OCI-LY7 (cell line): ENCODE data around the gene PRELID2. TPM values are rescaled to one million over a fixed set of nuclear protein-coding genes. Genes with fewer than 3 reads are reported as not detected.

Experiments used
- BruUV-seq: library from RNA; stranded (reverse); fragments of 400-500 nt; replicated peaks from 2 replicates; lab custom pipeline; 2021; lab: Mats Ljungman, UMichigan
- CTCF ChIA-PET: fragments of 300-600 bp; sonication (Branson Sonifier 250); formaldehyde crosslinking; loops from one replicate; lab custom pipeline; 2022; ENCODE audit warnings: antibody characterized with exemption; ENCODE audit not compliant: unreplicated experiment; lab: Charles Lee
- POLR2A ChIA-PET: fragments of 300-600 bp; sonication (Branson Sonifier 250); formaldehyde crosslinking; loops from one replicate; lab custom pipeline; 2022; ENCODE audit warnings: antibody characterized with exemption; lab: Charles Lee
- DNase-seq: peaks from one replicate; pipeline ENCODE4 v3.0.0-alpha.2; 2015; ENCODE audit warnings: low spot score
- H2AFZ ChIP-seq: fragments of 200-600 bp; sonication (generic), shearing (Covaris generic); 2 replicates; pipeline ENCODE4 v1.6.1; 2014; ENCODE audit warnings: mild to moderate bottlenecking, antibody characterized with exemption, low read length, moderate library complexity
- H3K27ac ChIP-seq: fragments of 200-600 bp; sonication (generic); 2 replicates; pipeline ENCODE4 v1.5.1; 2014; ENCODE audit warnings: mixed run types, low read depth, mild to moderate bottlenecking, moderate library complexity, low read length, inconsistent platforms; ENCODE audit not compliant: poor library complexity, severe bottlenecking
- H3K36me3 ChIP-seq: fragments of 200-600 bp; sonication (generic); 2 replicates; pipeline ENCODE4 v1.6.1; 2014; ENCODE audit warnings: mild to moderate bottlenecking, antibody characterized with exemption, low read length, moderate library complexity, mixed read lengths; ENCODE audit not compliant: insufficient read depth
- H3K4me1 ChIP-seq: fragments of 200-600 bp; sonication (generic); 2 replicates; pipeline ENCODE4 v1.5.1; 2014; ENCODE audit warnings: mild to moderate bottlenecking, low read length; ENCODE audit not compliant: insufficient read depth, poor library complexity, severe bottlenecking
- H3K4me2 ChIP-seq: fragments of 200-600 bp; sonication (generic); 2 replicates; pipeline ENCODE4 v1.6.1; 2014; ENCODE audit warnings: mild to moderate bottlenecking, low read length
- H3K4me3 ChIP-seq: fragments of 200-600 bp; sonication (generic); 2 replicates; pipeline ENCODE4 v1.5.1; 2014; ENCODE audit warnings: mild to moderate bottlenecking, low read depth, low read length; ENCODE audit not compliant: poor library complexity, severe bottlenecking
- H3K79me2 ChIP-seq: fragments of 200-600 bp; sonication (generic); 2 replicates; pipeline ENCODE4 v1.6.1; 2016; ENCODE audit warnings: low read depth, mild to moderate bottlenecking, low read length, moderate library complexity, mixed read lengths; ENCODE audit not compliant: insufficient read depth
- H3K9me2 ChIP-seq: fragments of 200-600 bp; sonication (generic); 2 replicates; pipeline ENCODE4 v1.6.1; 2016; ENCODE audit warnings: mild to moderate bottlenecking, low read length, mixed read lengths; ENCODE audit not compliant: insufficient read depth
- H3K9me3 ChIP-seq: fragments of 200-600 bp; sonication (generic); 2 replicates; pipeline ENCODE4 v1.6.1; 2014; ENCODE audit warnings: mild to moderate bottlenecking, mixed run types, low read length, mixed read lengths
- H4K20me1 ChIP-seq: fragments of 200-600 bp; sonication (generic); 2 replicates; pipeline ENCODE4 v1.6.1; 2014; ENCODE audit warnings: mild to moderate bottlenecking, antibody characterized with exemption, low read length, moderate library complexity, mixed read lengths; ENCODE audit not compliant: insufficient read depth
- CTCF ChIP-seq: fragments of 200-600 bp; sonication (generic); conservative IDR thresholded peaks from 2 replicates; pipeline ENCODE4 v1.5.1; 2014; ENCODE audit warnings: mild to moderate bottlenecking, antibody characterized with exemption, low read length, moderate library complexity, mixed read lengths
- EZH2phosphoT487 ChIP-seq: fragments of 200-600 bp; sonication (generic); IDR thresholded peaks from 2 replicates; pipeline ENCODE4 v1.6.1; 2018; ENCODE audit warnings: low read depth, borderline replicate concordance, mild to moderate bottlenecking, mixed run types, antibody characterized with exemption, low read length, moderate library complexity, mixed read lengths
- intact Hi-C: fragments of 100-400 bp; cut with micrococcal nuclease; formaldehyde crosslinking; loops from one replicate; pipeline ENCODE4 v1.10.0; 2022; ENCODE audit not compliant: unreplicated experiment
- total RNA-seq, 2 experiments: library from RNA; depleted of rRNA in 1 of 2; stranded (reverse); fragments of >200 nt in 1 of 2; shearing (Covaris generic) in 1 of 2; gene quantifications; 2 replicates each; pipeline ENCODE4 v1.2.3, GENCODE V29; 2014 to 2022

The PRELID2 gene
- total RNA-seq, 2 experiments from 2014 or later: 1.4 to 9.5 TPM

- intact Hi-C loops: no loop called here
- ChIA-PET POLR2A (interaction anchor here (1.4 kb wide), 1 partner anchor 12 kb away, joined by 4 read pairs; no protein-coding TSS in a partner anchor), CTCF (no interaction called here)
- H4K20me1 ChIP-seq: no peaks in the 10 kb centered on the region
- no peak overlapping the region for H2AFZ ChIP-seq
- no peaks in the 10 kb centered on the region for H3K9me3 ChIP-seq
- H3K9me2 ChIP-seq: no peaks in the 10 kb centered on the region
- H3K27ac ChIP-seq: no peak overlapping the region
- H3K4me3 ChIP-seq: no peak overlapping the region
- BruUV-seq: no TSS peak
- no peaks in the 10 kb centered on the region for H3K36me3 ChIP-seq
- no peaks in the 10 kb centered on the region for H3K4me1 ChIP-seq
- H3K79me2 ChIP-seq: no peaks in the 10 kb centered on the region
- TF ChIP-seq EZH2phosphoT487: no peak
- TF ChIP-seq CTCF: no peak
- DNase-seq: no peak
- H3K4me2 ChIP-seq: no peak overlapping the region
Observed at GRCh38 chr5:145856285-145856818, 21.2 kb upstream of the PRELID2 start.

GRCh38 chr5:145855763-145856267, 20.7 kb upstream of the PRELID2 start:
- Histone ChIP-seq H2AFZ (no peak overlapping the region), H3K9me3 (no peaks in the 10 kb centered on the region), H3K4me3 (no peak overlapping the region), H3K27ac (no peak overlapping the region), H3K4me1 (no peaks in the 10 kb centered on the region), H4K20me1 (no peaks in the 10 kb centered on the region), H3K36me3 (no peaks in the 10 kb centered on the region), H3K9me2 (no peaks in the 10 kb centered on the region), H3K79me2 (no peaks in the 10 kb centered on the region), H3K4me2 (no peak overlapping the region)
- POLR2A ChIA-PET: interaction anchor here (1.4 kb wide), 1 partner anchor 11 kb away, joined by 4 read pairs; no protein-coding TSS in a partner anchor
- no peak for TF ChIP-seq CTCF
- no peak for TF ChIP-seq EZH2phosphoT487
- no peak for DNase-seq
- BruUV-seq: no TSS peak
- intact Hi-C loops: no loop called here
- CTCF ChIA-PET: no interaction called here

DNA sequence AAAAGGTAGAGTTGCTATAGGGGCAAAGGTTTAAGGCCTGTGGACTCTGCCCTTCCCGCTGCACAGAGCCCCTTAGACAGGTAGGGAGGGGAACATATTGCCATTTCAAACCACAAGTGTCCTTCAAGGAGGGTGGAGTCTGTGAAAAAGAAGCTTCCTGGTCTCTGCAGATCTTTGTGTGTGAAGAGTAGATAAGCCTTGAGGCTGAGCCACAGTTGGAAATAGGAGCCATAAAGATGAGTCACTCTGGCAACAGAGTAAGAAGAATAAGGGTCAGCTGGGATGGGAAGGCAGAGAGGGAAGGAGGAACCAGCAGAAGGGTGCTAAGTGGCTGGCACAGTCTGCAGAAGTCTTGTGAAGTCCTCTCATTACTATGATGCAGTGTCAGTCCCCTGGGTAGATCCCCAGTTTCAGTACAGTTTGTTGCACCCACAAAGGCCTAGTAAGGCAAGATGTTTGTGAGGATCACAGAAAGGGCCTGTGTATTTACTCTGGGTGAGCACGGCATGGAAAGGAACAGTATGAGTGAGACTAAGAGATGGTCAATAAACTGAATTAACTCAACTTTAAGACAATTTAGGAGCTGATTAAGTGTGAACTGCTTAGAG, 19.6 kb upstream of the PRELID2 start:
- POLR2A ChIA-PET: interaction anchor here (0.6 to 0.7 kb wide), 2 partner anchors 216 to 1669 kb away, joined by 3 to 4 read pairs; no protein-coding TSS in a partner anchor
- Histone ChIP-seq H3K27ac (no peak overlapping the region), H3K4me1 (no peaks in the 10 kb centered on the region), H3K4me2 (no peak overlapping the region), H3K79me2 (no peaks in the 10 kb centered on the region), H3K4me3 (no peak overlapping the region), H3K36me3 (no peaks in the 10 kb centered on the region), H4K20me1 (no peaks in the 10 kb centered on the region), H3K9me2 (no peaks in the 10 kb centered on the region), H2AFZ (no peak overlapping the region), H3K9me3 (no peaks in the 10 kb centered on the region)
- CTCF ChIA-PET: no interaction called here
- no peak for DNase-seq
- intact Hi-C loops: no loop called here
- TF ChIP-seq EZH2phosphoT487: no peak
- TF ChIP-seq CTCF: no peak
- BruUV-seq: no TSS peak
